Suppressor macrophage (primary cell): Measurements from ENCODE around the gene LRRC30.
A peak's percentile ranks its signal among the peaks of the same experiment; 100 is the strongest.

Source experiments
- DNase-seq, 4 experiments: peaks; one replicate each; pipeline ENCODE4 v3.0.0-alpha.2; 2020 to 2022

Gene LRRC30

DNA sequence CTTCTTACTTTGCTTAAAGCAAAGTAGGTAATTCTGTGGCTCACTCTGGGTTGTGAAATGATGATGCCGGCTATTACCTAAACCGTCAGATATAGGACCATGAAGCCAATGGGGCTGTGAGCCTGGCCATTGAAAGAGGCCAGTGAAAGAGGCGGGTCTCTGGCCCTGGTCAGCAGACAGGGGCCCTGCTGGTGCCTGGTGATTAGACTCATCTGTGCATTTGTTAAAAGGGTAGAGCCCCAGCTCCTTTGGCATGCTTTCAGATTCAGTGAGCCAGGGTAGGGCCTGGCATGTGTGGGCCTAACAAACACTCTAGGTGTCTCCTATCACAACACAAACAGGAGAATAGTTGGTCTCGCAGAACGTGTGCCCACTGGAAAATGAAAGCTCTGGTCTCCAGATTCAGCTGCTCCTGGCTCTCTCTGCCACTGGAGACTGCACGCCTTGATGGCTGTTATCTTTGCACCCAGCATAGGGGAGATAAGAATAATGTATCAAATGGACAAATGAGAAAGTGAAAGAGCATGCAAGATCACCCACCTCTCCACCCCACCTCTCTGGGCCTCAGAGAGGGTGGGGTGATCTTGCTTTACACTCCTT is 6.9 kb downstream of the LRRC30 start:
- DNase-seq: no peak

- no peak for DNase-seq
Measured at GRCh38 chr18:7242926-7243325, 12.0 kb downstream of the LRRC30 start.

DNA sequence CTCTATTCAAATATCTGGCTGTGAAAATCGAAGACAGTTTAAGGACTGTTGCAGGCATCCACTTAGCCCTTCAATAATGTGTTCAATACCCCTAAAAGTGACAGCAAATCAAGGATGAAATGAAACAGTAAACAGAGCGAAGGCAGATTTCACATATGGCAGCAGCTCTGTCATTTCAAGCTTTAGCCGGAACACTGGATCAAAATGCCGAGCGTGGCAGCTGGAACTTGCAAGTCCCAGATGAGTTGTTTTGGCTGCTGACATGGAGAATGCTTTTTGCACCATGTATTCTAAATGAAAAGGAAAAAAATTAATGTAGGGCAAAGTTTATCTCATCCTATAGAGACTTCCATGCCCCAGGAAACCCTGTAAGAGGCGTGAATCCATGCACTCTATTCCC is 18.0 kb downstream of the LRRC30 start:
- DNase-seq: no peak

GRCh38 chr18:7254163-7254562 is 23.3 kb downstream of the LRRC30 start:
- DNase-seq: no peak

- no peak for DNase-seq
Measured at GRCh38 chr18:7255054-7255453, 24.2 kb downstream of the LRRC30 start.

GRCh38 chr18:7255643-7256042 is 24.8 kb downstream of the LRRC30 start:
- DNase-seq: no peak

GRCh38 chr18:7256618-7257425 is 25.9 kb downstream of the LRRC30 start:
- DNase-seq: no peak

DNA sequence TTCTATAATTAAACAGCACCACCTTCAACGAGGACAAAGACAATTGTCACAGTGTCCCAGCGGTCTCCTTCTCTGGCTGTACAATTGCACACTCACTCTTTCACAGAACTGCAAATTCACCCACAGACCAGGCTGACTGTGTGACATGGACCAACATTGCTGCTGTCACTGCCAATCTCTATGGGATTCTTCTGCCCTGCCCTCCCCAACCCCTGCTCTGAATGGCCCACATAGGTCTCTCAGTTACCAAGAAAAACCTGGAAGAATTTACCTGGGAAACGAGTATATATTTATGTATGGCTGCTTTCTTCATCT is 26.5 kb downstream of the LRRC30 start:
- no peak for DNase-seq

GRCh38 chr18:7259475-7259874 is 28.6 kb downstream of the LRRC30 start:
- no peak for DNase-seq

GRCh38 chr18:7261199-7261598 is 30.3 kb downstream of the LRRC30 start:
- DNase-seq: no peak

GRCh38 chr18:7267973-7268372 is 37.1 kb downstream of the LRRC30 start:
- no peak for DNase-seq

GRCh38 chr18:7269942-7270341 is 39.1 kb downstream of the LRRC30 start:
- DNase-seq: no peak

- DNase-seq: peak; percentile 76 to 89 (median 83)
Measured at GRCh38 chr18:7272311-7273049, 41.6 kb downstream of the LRRC30 start.

DNA sequence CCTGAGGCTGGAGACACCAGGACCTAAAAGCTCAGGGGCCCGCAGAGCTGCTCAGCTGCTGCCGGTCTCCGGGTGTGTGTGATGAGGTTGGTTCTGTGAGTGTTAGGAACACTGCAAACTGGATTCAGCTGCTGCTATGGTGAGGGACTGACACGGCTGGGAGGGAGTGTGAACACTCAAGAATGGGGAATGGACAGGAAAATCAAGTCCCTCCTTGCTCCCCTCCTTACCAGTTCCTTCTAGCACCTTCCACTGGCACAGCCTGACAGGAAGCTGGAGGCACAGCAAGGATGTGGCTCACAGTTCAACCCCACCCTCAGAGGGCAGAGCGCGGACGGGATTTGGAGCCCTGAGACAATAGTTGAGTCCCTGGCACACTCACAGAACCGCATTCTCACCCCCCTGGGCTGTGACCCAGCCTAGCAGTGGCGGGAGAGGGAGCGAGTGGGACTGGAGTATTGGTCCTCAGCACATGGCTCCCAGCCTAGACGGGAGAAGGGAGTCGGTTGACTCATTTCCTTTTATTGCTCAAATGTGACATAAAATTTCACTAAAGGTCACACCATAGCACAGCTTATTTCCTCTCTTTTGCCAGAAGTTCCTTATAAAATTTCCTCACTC is 42.5 kb downstream of the LRRC30 start:
- peak; percentile 82 to 95 (median 87) for DNase-seq

GRCh38 chr18:7281579-7281978 is 50.7 kb downstream of the LRRC30 start:
- DNase-seq: no peak
